Inferior parietal cortex (tissue), 1 donor: ENCODE measurements around the gene PHRF1.
A peak's percentile ranks its signal among the peaks of the same experiment; 100 is the strongest.

Experiments used
- DNase-seq: peaks from one replicate; pipeline ENCODE4 v3.0.0-alpha.2; 2016; ENCODE audit errors: extremely low spot score

The PHRF1 gene, protein sequence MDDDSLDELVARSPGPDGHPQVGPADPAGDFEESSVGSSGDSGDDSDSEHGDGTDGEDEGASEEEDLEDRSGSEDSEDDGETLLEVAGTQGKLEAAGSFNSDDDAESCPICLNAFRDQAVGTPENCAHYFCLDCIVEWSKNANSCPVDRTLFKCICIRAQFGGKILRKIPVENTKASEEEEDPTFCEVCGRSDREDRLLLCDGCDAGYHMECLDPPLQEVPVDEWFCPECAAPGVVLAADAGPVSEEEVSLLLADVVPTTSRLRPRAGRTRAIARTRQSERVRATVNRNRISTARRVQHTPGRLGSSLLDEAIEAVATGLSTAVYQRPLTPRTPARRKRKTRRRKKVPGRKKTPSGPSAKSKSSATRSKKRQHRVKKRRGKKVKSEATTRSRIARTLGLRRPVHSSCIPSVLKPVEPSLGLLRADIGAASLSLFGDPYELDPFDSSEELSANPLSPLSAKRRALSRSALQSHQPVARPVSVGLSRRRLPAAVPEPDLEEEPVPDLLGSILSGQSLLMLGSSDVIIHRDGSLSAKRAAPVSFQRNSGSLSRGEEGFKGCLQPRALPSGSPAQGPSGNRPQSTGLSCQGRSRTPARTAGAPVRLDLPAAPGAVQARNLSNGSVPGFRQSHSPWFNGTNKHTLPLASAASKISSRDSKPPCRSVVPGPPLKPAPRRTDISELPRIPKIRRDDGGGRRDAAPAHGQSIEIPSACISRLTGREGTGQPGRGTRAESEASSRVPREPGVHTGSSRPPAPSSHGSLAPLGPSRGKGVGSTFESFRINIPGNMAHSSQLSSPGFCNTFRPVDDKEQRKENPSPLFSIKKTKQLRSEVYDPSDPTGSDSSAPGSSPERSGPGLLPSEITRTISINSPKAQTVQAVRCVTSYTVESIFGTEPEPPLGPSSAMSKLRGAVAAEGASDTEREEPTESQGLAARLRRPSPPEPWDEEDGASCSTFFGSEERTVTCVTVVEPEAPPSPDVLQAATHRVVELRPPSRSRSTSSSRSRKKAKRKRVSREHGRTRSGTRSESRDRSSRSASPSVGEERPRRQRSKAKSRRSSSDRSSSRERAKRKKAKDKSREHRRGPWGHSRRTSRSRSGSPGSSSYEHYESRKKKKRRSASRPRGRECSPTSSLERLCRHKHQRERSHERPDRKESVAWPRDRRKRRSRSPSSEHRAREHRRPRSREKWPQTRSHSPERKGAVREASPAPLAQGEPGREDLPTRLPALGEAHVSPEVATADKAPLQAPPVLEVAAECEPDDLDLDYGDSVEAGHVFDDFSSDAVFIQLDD (N-terminal part only)

DNA sequence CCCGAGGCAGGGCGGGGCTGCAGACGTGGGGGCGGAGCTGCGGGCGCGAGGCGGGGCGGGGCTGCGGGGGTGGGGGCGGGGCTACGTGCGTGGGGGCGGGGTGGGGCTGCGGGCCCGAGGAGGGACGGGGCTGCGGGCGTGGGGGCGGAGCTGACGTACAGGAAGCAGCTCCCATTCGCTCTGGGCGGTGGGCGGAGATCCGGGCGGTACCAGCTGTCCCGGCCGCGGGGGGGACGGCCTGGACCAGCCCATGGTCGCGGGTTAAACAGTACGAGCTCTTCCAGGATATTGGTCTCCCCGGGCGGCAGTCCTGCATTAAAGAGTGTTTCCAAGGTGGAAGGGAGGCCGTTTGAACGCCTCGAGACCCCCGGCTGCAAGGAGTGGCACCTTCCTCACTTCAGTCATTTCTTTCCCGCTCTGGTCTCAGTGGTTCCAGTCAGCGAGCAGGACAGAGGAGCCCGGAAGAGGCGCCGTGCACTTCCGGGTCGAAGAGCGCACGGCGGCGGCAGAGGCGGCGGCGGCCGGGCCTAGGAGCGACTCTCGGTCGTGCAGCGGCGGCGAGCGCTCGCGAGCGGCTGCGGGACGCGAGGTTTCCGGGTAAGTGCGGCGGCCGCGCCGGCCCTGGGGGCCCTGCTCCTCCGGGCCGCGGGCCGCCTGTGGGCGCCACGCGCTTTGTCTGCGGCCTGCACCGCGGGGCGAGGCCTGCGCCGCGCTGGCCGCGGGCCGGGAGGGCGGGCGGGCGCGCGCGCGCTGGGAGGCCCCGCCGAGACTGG lies at the start of gene PHRF1:
PHRF1 (plus strand) TSS at position 475 of the 773 bp plus-strand sequence. CDS start 5,043 bp downstream, outside the sequence.
- peak; percentile 92 for DNase-seq

DNA sequence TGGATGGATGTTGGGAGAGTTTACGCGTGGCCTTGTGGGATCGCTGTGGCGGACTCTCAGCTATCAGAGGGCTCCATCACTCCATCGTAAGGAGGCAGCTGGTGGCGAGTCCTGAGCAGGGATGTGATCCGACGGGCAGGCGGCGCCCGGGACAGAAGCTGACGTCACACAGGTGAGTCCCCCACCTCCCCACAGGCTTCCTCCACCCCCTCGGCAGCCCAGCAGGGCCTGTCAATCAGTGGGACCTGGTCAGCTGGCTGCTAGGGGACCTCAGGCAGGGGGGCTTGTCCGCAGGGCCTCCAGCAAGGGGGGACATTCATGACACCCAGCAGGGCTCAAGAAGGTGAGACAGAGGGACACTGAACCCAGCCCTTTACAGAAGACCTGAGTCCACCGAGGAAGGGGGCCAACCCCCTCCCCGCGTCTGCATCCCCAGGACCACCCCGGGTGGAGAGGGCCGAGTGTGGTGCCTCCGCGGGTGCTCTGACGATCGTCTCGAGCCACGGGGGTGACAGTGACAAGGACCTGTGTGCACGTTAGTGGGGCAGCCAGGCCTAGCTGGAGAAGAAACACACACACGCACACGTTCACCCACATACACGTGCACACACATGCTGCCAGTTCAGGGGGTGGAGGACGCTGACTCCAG lies 48.0 kb upstream of the PHRF1 start:
- DNase-seq: no peak

DNA sequence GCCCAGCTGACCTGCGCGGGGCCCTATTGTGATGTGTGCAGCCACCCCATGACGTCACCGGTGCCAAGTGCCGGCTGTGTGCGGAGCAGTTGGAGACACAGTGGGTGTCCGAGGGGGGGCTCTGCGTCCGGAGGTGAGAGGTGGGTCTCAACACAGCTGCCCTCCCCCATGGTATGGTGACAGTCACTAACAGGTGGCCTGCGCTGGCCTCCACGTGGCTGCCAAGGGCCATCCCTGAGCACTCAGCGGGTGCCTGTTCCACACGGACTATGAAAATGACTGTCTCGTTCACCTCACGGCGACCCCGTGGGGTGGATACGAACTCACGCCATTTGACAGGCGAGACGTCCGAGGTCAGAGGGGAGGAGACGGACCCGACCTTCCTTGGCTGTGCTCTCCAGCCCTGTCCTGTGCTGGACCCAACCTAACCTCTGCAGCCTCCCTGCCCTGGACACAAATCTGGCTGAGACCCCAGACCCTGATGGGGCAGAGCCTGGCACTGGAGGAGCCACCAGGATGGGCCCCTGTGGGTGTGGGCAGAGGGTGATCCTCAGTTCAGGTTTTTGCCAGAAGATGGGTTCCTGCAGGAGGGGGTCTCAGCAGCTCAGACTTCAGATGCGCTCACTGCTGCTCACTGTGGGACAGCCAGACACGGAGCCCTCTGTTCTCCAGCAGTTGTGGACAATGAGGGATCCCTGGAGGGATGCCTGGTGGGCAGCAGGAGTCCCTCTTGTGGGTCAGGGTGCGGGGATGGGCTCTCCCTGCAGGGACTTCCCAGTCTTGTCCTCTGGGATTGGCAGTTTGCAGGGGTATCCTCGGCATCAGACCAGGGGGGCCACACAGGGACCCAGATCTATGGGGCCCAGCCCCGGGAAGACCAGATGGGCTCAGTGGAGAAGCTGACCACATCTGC lies 47.2 kb upstream of the PHRF1 start:
- DNase-seq: no peak

DNA sequence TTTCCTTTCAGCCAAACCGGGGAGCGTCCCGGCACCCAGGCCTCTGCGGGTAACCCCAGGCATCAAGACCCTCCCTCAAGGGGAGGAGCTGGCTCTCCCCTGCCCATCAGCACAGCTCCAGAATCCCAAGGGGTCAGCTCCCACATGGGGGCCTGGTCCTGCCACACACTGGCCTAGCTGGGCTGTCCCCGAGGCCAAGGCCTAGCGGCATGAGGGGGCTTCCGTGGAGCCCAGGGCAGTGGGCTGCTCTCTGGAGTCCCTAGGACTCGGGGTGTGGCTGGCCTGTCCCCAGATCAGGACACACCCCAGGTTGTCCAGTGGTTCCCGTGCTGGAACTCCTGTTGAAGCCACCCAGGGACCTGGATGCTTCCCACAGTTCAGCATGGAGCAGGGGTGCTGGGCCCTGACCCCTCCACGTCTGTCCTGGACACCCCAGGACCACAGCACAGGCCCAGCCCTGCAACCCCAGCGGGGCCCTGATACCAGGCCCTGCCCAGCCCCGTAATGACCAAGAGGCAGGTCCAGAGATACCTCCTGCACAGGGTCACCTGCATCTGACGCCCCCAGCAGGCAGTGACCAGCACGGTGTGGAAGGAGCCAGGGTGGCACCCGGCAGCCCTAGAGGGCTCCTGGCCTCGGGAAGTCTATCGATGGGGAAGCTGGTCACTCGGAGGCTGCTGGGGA lies 46.4 kb upstream of the PHRF1 start:
- no peak for DNase-seq

DNA sequence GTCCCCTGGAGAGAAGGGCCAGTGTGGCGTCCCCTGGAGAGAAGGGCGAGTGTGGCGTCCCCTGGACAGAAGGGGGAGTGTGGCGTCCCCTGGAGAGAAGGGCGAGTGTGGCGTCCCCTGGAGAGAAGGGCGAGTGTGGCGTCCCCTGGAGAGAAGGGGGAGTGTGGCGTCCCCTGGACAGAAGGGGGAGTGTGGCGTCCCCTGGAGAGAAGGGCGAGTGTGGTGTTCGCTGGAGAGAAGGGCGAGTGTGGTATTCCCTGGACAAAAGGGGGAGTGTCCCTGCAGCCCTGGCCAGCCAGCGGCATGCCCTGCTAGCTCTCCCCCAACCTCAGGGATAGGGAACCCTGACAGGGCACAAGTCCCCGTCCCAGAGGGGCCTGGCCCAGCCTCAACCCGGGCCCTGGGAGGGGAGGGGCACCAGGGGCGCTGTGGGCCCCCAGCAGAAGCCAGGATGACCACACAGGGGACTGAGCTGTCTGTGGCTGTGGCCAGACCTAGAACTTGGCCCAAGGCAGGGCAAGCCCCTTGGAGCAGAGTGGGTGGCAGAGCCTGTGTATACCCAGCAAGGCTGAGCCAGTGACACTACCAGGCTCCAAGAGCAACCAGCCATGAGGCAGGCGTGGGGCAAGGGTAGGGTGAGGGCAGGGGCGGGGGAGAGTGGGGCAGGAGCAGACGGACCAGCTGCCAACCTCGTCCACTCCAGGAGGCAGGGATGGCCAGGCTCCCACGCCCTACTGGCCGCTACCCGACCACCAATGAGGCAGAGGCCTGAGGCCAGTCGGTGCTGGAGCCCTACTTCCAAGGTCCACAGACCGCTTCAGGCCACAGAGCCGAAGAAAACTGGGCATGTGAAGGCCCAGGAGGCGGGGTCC lies 45.1 kb upstream of the PHRF1 start:
- no peak for DNase-seq

DNA sequence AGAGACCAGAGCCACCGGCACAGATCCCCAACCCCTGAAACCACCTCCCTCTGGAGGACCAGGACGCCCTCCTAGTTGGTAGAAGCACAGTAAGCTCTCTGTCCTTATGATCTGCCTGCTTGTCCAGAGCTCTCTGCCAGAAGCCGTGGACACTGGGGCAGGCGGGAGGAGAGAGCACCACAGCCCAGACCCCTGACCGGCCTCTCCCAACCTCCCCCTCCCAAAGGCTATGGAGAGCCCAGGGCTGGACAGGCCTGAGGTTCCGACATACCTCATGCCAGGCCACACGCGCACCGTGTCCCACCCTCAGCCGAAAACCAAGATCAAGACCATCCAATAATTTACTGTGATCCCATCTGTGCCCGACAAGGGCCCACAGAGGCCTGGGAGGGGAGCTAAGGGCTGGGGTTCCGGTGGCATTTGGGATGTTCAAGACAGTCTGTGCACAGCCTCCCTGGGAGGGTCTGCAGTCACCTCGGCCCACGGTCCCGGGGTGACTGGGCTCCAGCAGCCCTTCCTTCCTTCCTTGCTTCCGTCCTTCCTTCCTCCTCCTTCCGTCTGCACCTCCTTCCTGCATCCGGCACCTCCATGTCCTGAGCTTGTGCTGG lies 44.2 kb upstream of the PHRF1 start:
- DNase-seq: no peak

DNA sequence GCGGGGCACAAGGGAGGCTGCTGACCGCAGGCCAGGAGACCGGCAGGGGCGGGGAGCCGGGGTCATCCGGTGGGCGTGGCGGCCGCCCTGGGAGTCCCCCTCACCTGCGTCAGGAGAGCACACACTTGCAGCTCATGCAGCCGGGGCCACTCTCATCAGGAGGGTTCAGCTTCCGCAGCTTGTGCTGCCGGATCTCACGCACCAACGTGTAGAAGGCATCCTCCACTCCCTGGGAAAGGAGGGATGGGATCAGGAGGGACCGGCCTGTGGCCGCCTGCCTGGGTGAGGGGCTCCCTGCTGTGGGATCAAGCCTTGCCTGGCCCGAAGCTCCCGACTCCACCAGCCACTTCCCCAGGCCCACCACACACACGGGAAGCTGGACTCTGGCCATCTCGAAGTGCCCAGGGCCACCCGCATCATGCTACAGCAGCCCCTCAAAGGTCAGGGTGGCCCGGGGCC lies 43.7 kb upstream of the PHRF1 start:
- DNase-seq: no peak

DNA sequence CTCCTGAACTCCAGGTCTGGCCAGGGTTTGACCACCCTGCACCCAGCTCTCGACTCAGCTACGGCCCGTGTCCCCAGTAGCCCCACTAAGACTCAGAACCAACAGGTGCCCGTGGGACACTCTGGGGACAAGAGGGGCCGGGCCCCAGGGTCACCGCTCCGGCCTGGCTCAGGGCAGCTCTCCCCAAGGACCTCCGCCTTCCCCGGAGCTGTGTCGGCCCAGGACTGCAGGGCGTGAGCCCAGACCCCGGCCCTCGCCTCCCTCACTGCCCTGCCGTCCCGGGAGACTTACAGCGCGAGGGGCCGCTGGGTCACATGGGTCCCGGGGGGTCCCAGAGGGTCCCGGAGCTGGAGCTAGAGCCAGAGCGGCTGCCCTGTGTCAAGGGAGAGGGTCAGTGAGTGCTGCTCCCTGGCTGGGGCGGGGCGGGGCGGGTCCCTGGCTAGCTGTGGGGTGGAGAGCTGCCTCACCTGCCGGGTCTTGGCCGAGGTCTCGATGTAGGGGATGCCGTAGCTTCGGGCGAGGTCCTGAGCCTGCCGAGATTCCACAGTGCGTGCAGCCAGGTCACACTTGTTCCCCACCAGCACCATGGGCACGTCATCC lies 43.2 kb upstream of the PHRF1 start:
- DNase-seq: no peak

DNA sequence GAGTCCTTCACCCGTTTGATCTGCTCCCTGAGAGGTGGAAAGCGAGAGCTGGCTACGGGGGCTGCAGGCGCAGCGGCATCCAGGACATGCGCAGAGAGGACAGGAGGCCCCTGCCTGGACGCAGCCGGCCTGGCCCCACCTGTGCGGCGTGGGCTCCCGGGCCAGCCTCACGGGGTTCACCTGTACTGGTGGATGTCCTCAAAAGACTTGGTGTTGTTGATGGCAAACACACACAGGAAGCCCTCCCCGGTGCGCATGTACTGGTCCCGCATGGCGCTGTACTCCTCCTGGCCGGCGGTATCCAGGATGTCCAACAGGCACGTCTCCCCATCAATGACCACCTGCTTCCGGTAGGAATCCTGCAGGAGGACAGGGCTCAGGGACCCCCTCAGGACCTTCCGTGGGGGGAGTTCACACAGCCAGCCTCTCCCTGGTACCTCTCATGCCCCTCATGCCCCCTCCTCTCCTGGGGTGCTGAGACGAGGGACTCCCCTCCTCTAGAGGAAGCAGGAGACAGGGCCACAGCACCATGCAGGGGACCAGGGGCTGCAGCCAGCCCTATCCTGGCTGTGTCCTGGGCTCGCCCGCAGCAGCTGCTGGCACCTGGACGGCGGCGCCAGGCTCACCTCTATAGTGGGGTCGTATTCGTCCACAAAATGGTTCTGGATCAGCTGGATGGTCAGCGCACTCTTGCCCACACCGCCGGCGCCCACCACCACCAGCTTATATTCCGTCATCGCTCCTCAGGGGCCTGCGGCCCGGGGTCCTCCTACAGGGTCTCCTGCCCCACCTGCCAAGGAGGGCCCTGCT lies 42.5 kb upstream of the PHRF1 start:
- DNase-seq: no peak

DNA sequence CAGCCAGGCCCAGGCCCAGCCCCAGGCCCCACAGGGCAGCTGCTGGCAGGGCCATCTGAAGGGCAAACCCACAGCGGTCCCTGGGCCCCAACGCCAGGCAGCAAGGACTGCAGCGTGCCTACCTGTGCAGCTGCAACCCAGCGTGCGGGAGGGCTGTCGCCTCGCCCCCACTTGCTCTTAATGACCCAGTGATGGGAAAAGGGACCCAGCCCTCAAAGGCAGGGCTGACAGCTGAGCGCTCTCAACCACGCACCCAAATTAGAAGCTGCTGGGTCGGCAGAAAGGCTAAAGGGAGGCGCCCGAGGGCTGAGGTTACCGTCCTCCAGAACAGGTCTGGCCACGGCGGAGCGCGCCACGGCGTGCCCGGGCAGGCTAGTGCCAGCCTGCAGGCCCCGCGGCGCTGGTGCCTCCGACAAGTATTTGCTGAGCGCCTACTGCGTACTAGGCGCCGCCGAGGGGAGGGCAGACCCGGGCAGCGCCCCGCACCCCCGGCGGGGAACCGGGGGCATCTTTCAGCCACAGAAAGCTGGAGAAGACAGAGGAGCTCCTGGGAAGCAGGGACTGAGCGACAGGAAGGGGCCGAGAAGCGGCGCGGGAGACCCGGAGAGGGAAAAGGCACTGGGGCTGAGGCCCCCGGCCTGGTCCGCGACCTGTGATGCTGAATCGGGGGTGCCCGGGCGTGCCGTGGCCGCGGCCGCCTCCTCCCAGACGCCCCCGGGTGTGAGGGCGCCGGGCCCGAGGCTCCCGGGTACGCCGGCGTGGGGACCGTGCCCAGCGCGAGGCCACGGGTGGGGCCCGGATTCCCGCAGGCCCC lies 41.7 kb upstream of the PHRF1 start:
- no peak for DNase-seq

DNA sequence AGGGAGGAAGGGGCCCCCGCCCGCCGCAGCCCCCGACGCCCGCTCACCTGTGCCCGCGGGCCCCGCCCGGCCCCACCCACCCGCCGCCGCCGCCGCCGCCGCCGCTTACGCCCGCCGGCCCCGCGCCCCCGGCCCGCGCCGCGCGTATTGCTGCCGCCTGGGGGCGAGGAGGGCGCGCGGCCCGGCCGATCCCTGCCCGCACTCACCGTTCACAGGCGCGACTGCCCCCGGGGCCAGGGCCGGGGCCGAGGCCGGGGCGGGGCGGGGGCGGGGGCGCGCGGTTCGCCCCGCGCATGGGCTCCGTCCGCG lies 41.1 kb upstream of the PHRF1 start:
- no peak for DNase-seq

DNA sequence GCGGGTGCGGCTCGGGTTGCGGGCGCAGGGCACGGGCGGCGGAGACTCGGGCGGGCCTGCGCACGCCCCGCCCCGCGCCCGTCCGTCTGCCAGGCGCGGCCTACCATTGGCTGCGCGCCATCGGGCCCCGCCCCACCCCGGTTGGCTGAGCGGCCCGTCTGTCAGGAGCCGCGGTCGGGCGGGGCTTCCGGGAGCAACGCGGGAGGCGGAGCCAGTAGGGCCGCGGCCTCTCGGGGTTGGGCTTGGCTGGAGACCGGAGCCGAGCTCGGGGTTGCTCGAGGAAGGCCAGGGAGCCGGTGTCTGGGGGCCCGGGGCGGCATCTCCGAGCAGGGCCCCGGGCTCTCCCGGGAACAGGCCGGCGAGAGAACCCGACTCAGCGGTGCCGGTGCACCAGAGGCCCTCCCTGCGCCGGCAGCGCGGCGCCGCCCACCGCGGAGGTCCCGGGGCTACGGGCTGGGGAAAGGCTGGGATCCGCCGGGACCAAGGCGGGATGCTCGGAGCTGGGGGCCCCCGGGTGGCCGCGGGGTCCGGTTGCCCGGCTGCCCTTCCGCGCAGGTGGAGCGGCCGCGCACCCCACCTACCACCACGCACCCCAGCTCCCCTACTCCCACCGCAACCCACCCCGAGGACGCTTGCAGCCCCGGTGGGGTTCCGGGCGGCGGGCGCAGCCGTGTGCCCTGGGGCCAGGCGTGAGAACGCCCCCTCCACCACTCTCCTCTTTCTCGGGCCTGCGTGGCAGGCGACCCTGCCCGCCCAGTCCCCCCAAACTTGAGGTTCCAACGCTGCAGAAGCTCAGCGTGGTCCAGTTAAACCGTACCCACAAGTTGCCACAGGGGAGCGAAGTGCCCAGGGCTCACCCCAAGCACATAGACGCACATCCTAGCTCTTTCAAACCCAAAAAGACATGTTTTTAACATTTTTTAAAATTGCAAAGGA lies 40.5 kb upstream of the PHRF1 start, which contains the start of gene HRAS:
HRAS (minus strand) TSS at position 58 of the 936 bp plus-strand sequence.
- DNase-seq: peak; percentile 91

DNA sequence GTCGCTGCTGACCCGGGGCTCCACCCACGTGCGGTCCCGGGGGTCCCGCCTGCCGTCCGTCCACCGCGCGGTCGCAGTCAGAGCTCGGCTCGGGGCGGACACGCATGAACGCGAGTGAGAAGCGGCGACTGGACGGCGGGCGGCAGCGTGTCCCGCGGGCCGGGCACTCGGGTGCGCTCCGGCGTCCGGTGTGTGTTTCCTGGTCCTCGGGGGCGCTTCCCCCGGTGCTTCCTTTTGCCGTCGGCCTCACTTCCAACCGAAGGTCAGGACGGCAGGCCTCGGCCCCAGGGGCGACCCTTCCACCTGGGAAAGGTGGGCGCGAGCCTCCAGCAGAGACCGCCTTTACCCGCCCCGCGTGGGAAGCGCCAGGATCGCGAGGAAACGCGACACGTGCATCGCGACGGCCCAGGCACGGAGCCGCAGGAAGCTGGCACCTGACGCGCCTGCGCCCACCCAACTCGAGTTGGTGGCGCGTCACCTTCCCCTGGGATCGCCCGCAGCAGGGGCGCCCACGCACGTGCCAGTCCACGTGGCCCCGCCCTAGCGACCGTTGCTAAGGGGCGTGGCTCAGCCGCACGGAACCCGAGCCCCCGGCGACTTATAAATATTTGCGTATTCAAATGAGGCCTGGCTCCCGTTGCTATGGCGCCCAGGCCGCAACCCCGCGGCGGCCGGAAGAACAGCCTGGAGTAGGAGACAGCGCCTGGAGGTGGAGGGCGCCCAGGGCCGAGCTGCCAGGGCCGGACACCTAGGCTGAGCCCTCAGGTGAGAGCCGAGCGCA lies 39.2 kb upstream of the PHRF1 start, which contains the start of gene LRRC56:
LRRC56 (plus strand) TSS at position 687 of the 781 bp plus-strand sequence. CDS start 3,158 bp downstream, outside the sequence.
- peak; percentile 52 for DNase-seq
